SU-DHL-6 (cell line): ENCODE data around the gene TAS2R30.

Experiments
- H2AFZ ChIP-seq: fragments of 200-600 bp; sonication (generic); 2 replicates; pipeline ENCODE4 v1.6.1; 2014; ENCODE audit warnings: low read depth, mild to moderate bottlenecking, moderate library complexity, mixed read lengths, antibody characterized with exemption, low read length; ENCODE audit not compliant: severe bottlenecking
- H3F3A ChIP-seq: fragments of 200-600 bp; shearing (Covaris generic); 2 replicates; pipeline ENCODE4 v1.6.0; 2016; ENCODE audit warnings: antibody characterized with exemption, mild to moderate bottlenecking; ENCODE audit not compliant: insufficient read depth
- H3K27ac ChIP-seq: fragments of 200-600 bp; sonication (generic); 2 replicates; pipeline ENCODE4 v1.5.1; 2016; ENCODE audit warnings: low read depth, mild to moderate bottlenecking, low read length, moderate library complexity, mixed read lengths
- H3K27me3 ChIP-seq: fragments of 200-600 bp; sonication (generic), shearing (Covaris generic); 2 replicates; pipeline ENCODE4 v1.6.0; 2014; ENCODE audit warnings: mild to moderate bottlenecking, low read length
- H3K36me3 ChIP-seq: fragments of 200-600 bp; sonication (generic); 2 replicates; pipeline ENCODE4 v1.6.1; 2014; ENCODE audit warnings: mild to moderate bottlenecking, low read length, mixed read lengths
- H3K4me2 ChIP-seq: fragments of 300-600, 200-600 bp; shearing (Covaris generic), sonication (generic); 2 replicates; pipeline ENCODE4 v1.6.0; 2014; ENCODE audit warnings: low read length, low read depth, mild to moderate bottlenecking; ENCODE audit not compliant: poor library complexity, severe bottlenecking
- H3K4me3 ChIP-seq: fragments of 200-600 bp; sonication (generic); 2 replicates; pipeline ENCODE4 v1.5.1; 2014; ENCODE audit warnings: antibody characterized with exemption, low read length, mild to moderate bottlenecking, mixed read lengths; ENCODE audit not compliant: insufficient read depth, poor library complexity, severe bottlenecking
- H3K79me2 ChIP-seq: fragments of 200-600 bp; sonication (generic); 2 replicates; pipeline ENCODE4 v1.6.1; 2014; ENCODE audit warnings: mild to moderate bottlenecking, low read length, moderate library complexity; ENCODE audit not compliant: insufficient read depth
- H3K9ac ChIP-seq: fragments of 200-600 bp; sonication (generic); 2 replicates; pipeline ENCODE4 v1.7.0; 2014; ENCODE audit warnings: mild to moderate bottlenecking, low read length
- H3K9me2 ChIP-seq: fragments of 200-600 bp; sonication (generic); replicated peaks from 2 replicates; pipeline ENCODE4 v1.6.1; 2014; ENCODE audit warnings: low read length; ENCODE audit not compliant: insufficient read depth
- H3K9me3 ChIP-seq: fragments of 200-600 bp; sonication (generic); 2 replicates; pipeline ENCODE4 v1.6.1; 2014; ENCODE audit warnings: low read length, mixed read lengths; ENCODE audit not compliant: insufficient read depth
- H4K20me1 ChIP-seq: fragments of 200-600 bp; sonication (generic); 2 replicates; pipeline ENCODE4 v1.6.1; 2014; ENCODE audit warnings: low read depth, mild to moderate bottlenecking, antibody characterized with exemption, low read length, moderate library complexity, mixed read lengths
- EZH2phosphoT487 ChIP-seq: fragments of 200-600 bp; sonication (generic), shearing (Covaris generic); conservative IDR thresholded peaks from 2 replicates; pipeline ENCODE4 v1.6.1; 2018; ENCODE audit warnings: mild to moderate bottlenecking, antibody characterized with exemption, low read length, moderate library complexity, mixed read lengths
- TF ChIP-seq, protein P1 (sequence below): fragments of 200-600 bp; sonication (generic); IDR thresholded peaks from one replicate; pipeline ENCODE4 v1.5.1; 2017; ENCODE audit warnings: antibody characterized with exemption, mild to moderate bottlenecking, low read length, moderate library complexity; ENCODE audit not compliant: insufficient read depth, poor library complexity, severe bottlenecking

TAS2R30 gene

GRCh38 chr12:11108862-11109261 lies 25.6 kb downstream of the TAS2R30 start:
- H3K36me3 ChIP-seq: no peaks in the 10 kb centered on the region
- H3K9me3 ChIP-seq: no peaks in the 10 kb centered on the region
- no peak overlapping the region for H3K9ac ChIP-seq
- no peaks in the 10 kb centered on the region for H3F3A ChIP-seq
- no peaks in the 10 kb centered on the region for H4K20me1 ChIP-seq
- peaks cover 21% of the 10 kb centered on the region; the same call in 1 of the 2 replicates for H3K79me2 ChIP-seq
- no peak overlapping the region for H3K4me2 ChIP-seq
- H3K4me3 ChIP-seq: no peak overlapping the region
- H2AFZ ChIP-seq: no peak overlapping the region
- TF ChIP-seq, protein P1, sequence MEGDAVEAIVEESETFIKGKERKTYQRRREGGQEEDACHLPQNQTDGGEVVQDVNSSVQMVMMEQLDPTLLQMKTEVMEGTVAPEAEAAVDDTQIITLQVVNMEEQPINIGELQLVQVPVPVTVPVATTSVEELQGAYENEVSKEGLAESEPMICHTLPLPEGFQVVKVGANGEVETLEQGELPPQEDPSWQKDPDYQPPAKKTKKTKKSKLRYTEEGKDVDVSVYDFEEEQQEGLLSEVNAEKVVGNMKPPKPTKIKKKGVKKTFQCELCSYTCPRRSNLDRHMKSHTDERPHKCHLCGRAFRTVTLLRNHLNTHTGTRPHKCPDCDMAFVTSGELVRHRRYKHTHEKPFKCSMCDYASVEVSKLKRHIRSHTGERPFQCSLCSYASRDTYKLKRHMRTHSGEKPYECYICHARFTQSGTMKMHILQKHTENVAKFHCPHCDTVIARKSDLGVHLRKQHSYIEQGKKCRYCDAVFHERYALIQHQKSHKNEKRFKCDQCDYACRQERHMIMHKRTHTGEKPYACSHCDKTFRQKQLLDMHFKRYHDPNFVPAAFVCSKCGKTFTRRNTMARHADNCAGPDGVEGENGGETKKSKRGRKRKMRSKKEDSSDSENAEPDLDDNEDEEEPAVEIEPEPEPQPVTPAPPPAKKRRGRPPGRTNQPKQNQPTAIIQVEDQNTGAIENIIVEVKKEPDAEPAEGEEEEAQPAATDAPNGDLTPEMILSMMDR: no peak
- TF ChIP-seq EZH2phosphoT487: no peak
- no peak overlapping the region for H3K27ac ChIP-seq
- H3K27me3 ChIP-seq: no peaks in the 10 kb centered on the region
- no peaks in the 10 kb centered on the region for H3K9me2 ChIP-seq

DNA sequence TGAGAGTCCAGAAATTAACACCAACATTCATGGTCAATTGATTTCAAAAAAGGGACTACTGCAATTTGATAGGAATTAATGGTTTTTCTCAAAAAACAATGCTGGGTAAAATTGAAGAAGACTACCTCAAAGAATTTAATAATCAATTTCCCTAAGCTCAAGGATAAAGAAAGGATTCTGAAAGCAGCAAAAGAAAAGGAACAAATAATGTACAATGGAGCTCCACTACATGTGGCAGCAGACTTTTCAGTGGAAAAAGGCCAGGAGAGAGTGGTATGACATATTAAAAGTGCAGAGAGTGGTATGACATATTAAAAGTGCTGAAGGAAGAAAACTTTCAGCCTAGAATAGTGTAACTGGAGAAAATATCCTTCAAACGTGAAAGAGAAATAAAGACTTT lies 26.7 kb downstream of the TAS2R30 start:
- Histone ChIP-seq H2AFZ (no peak overlapping the region), H3F3A (no peaks in the 10 kb centered on the region), H3K9ac (no peak overlapping the region), H3K4me2 (no peak overlapping the region), H3K9me3 (no peaks in the 10 kb centered on the region), H3K27ac (no peak overlapping the region), H4K20me1 (no peaks in the 10 kb centered on the region), H3K27me3 (no peaks in the 10 kb centered on the region), H3K4me3 (no peak overlapping the region), H3K79me2 (peaks cover 21% of the 10 kb centered on the region; the same call in 1 of the 2 replicates), H3K36me3 (no peaks in the 10 kb centered on the region), H3K9me2 (no peaks in the 10 kb centered on the region)
- no peak for TF ChIP-seq EZH2phosphoT487
- TF ChIP-seq, protein P1: no peak

- H4K20me1 ChIP-seq: no peaks in the 10 kb centered on the region
- no peaks in the 10 kb centered on the region for H3K36me3 ChIP-seq
- H3K9me2 ChIP-seq: no peaks in the 10 kb centered on the region
- H3K4me2 ChIP-seq: no peak overlapping the region
- TF ChIP-seq, protein P1: no peak
- no peak for TF ChIP-seq EZH2phosphoT487
- H3K4me3 ChIP-seq: no peak overlapping the region
- no peaks in the 10 kb centered on the region for H3K9me3 ChIP-seq
- H3K27me3 ChIP-seq: no peaks in the 10 kb centered on the region
- H3K27ac ChIP-seq: no peak overlapping the region
- no peak overlapping the region for H2AFZ ChIP-seq
- H3F3A ChIP-seq: no peaks in the 10 kb centered on the region
- no peak overlapping the region for H3K9ac ChIP-seq
- 0 out of 2 replicates have a peak, but pooled peaks cover 15% of the 10 kb centered on the region for H3K79me2 ChIP-seq
Measured at GRCh38 chr12:11106288-11106687, 28.2 kb downstream of the TAS2R30 start.
